ENCODE data around the gene CCER1. TPM values are rescaled to one million over a fixed set of nuclear protein-coding genes. Genes with fewer than 3 reads are reported as not detected.

Gene CCER1
- total RNA-seq, 4 donors from 2014 or later = not detected

GRCh38 chr12:90974286-90974685, 19.3 kb upstream of the CCER1 start:
- no peaks in the 10 kb centered on the region for H3K9me3 ChIP-seq
- H3K27ac ChIP-seq = no peak overlapping the region
- ATAC-seq = no peak
- TF ChIP-seq CTCF (IDR thresholded peaks at IDR 0.05 in 4 of 5, conservative IDR thresholded peaks at IDR 0.05 in 1 of 5) (no peak), POLR2A (IDR thresholded peaks at IDR 0.05) (no peak)
- in situ Hi-C loops (cut with MboI; ENCODE audit: low sequenced_read_pairs in 4 of 4) = loop anchor here (10.0 to 25.0 kb wide), 4 partner anchors 363 to 1688 kb away; partner anchors contain the start of gene POC1B (in 1 of the 4)
- H3K36me3 ChIP-seq = no peaks in the 10 kb centered on the region
- H3K4me3 ChIP-seq = no peak overlapping the region
- no peak for DNase-seq
- H3K27me3 ChIP-seq = no peaks in the 10 kb centered on the region
- no peaks in the 10 kb centered on the region for H3K4me1 ChIP-seq
- intact Hi-C loops (cut with DNase I; ENCODE audit: low total_unique reads) = no loop called here

DNA sequence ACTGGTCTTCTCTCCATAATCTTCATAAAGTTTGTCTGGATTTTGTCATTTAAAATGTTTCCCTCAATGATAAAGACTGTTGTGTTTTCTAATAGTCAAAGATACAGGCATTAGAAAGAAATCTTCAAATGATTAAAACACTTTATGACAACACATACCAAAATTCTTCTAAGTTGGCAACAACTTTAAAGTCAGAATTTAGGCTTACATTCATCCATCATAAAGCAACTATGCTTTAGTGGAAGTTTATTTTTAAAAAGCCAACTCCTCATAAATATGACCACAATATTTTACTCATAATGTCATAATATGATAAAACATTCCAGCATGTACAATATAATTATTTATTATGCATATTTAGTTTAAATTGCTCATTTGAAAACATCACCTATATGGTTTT, 17.2 kb upstream of the CCER1 start:
- Histone ChIP-seq H3K27ac (no peak overlapping the region), H3K4me1 (no peaks in the 10 kb centered on the region), H3K9me3 (no peaks in the 10 kb centered on the region), H3K36me3 (no peaks in the 10 kb centered on the region), H3K27me3 (no peaks in the 10 kb centered on the region), H3K4me3 (no peak overlapping the region)
- ATAC-seq (no peak), DNase-seq (no peak)
- in situ Hi-C loops (cut with MboI; ENCODE audit: low sequenced_read_pairs in 4 of 4) = loop anchor here (10.0 to 25.0 kb wide), 4 partner anchors 365 to 1690 kb away; partner anchors contain the start of gene POC1B (in 1 of the 4)
- intact Hi-C loops (cut with DNase I; ENCODE audit: low total_unique reads) = no loop called here
- TF ChIP-seq CTCF (IDR thresholded peaks at IDR 0.05 in 4 of 5, conservative IDR thresholded peaks at IDR 0.05 in 1 of 5) (no peak), POLR2A (IDR thresholded peaks at IDR 0.05) (no peak)

DNA sequence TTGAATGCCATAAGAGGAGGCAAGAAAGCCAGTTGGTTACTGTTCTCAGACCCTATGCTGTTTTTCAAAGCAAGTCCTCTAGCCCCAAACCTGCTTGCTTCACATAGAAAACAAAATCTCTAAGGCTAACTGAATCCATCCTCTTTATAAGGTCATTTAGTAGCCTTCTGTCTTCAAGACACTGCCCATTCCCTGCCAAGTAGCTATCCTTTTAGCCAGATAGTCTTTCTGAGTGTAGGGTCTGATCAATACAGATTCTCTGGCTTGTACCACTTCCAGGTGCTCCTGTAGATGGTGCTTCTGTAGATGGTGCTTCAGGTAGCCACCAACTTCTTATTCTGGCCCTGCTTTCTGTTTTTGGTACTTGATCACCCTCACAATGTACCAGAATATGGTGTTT, 15.9 kb upstream of the CCER1 start:
- DNase-seq (no peak), ATAC-seq (no peak)
- Histone ChIP-seq H3K27ac (no peak overlapping the region), H3K36me3 (no peaks in the 10 kb centered on the region), H3K4me1 (no peaks in the 10 kb centered on the region), H3K9me3 (no peaks in the 10 kb centered on the region), H3K4me3 (no peak overlapping the region), H3K27me3 (no peaks in the 10 kb centered on the region)
- in situ Hi-C loops (cut with MboI; ENCODE audit: low sequenced_read_pairs in 4 of 4) = loop anchor here (10.0 to 25.0 kb wide), 4 partner anchors 366 to 1691 kb away; partner anchors contain the start of gene POC1B (in 1 of the 4)
- intact Hi-C loops (cut with DNase I; ENCODE audit: low total_unique reads) = no loop called here
- TF ChIP-seq POLR2A (IDR thresholded peaks at IDR 0.05) = no peak
- TF ChIP-seq CTCF (IDR thresholded peaks at IDR 0.05 in 4 of 5, conservative IDR thresholded peaks at IDR 0.05 in 1 of 5) = no peak

DNA sequence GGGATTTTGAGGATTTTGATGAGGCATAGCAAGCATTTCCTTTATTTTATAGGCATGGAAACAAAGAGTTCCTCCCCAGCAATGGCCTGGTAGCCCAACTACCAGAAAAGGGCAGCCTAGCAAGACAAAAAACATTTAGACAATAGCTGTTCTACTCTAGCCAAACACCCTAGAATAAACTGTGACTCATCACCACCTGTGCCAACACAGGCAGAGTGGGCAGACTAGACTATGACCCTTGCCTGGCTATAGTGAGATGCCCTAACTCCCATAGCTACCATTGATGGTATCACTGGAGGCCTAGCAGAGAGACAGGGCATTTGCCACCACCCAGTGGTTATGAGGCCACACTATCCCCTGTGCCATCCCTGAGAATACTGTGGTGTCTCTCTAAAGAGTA, 15.5 kb upstream of the CCER1 start:
- Histone ChIP-seq H3K4me3 (no peak overlapping the region), H3K27me3 (no peaks in the 10 kb centered on the region), H3K4me1 (no peaks in the 10 kb centered on the region), H3K36me3 (no peaks in the 10 kb centered on the region), H3K27ac (no peak overlapping the region), H3K9me3 (no peaks in the 10 kb centered on the region)
- intact Hi-C loops (cut with DNase I; ENCODE audit: low total_unique reads) = no loop called here
- in situ Hi-C loops (cut with MboI; ENCODE audit: low sequenced_read_pairs in 4 of 4) = loop anchor here (10.0 to 25.0 kb wide), 4 partner anchors 367 to 1692 kb away; partner anchors contain the start of gene POC1B (in 1 of the 4)
- no peak for DNase-seq
- ATAC-seq = no peak
- TF ChIP-seq POLR2A (IDR thresholded peaks at IDR 0.05) = no peak
- no peak for TF ChIP-seq CTCF (IDR thresholded peaks at IDR 0.05 in 4 of 5, conservative IDR thresholded peaks at IDR 0.05 in 1 of 5)

DNA sequence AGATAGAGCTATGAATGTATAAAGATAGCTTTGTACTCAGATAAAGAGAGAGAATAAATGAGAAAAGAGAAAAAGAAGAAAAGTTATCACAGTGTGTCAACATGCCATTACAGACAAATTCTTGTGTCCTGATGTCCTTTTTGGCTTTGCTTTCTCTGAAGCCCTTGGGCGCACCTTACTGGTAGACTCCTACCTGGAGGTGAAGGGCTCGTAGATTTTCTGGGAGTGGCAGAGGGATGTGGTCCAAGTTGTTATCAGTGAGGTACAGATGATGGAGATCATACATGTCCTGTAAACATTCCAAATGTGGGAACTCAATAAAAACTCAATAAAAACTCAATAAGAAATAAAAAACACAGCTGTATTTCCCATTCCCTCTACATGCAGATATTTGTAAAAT, 14.9 kb upstream of the CCER1 start:
- intact Hi-C loops (cut with DNase I; ENCODE audit: low total_unique reads) = no loop called here
- Histone ChIP-seq H3K27me3 (no peaks in the 10 kb centered on the region), H3K9me3 (no peaks in the 10 kb centered on the region), H3K27ac (no peak overlapping the region), H3K4me1 (no peaks in the 10 kb centered on the region), H3K4me3 (no peak overlapping the region), H3K36me3 (no peaks in the 10 kb centered on the region)
- TF ChIP-seq POLR2A (IDR thresholded peaks at IDR 0.05) (no peak), CTCF (IDR thresholded peaks at IDR 0.05 in 4 of 5, conservative IDR thresholded peaks at IDR 0.05 in 1 of 5) (no peak)
- in situ Hi-C loops (cut with MboI; ENCODE audit: low sequenced_read_pairs in 4 of 4) = loop anchor here (10.0 to 25.0 kb wide), 4 partner anchors 367 to 1692 kb away; partner anchors contain the start of gene POC1B (in 1 of the 4)
- ATAC-seq = no peak
- DNase-seq = no peak

Measured in gastrocnemius medialis (tissue), 4 donors.